Uterus (tissue), 4 donors: ENCODE measurements around the gene MPV17L. TPM values are rescaled to one million over a fixed set of nuclear protein-coding genes. Genes with fewer than 3 reads are reported as not detected.
"Not testable (repeated sequence)": the region's sequence is repeated elsewhere in the genome, so short reads cannot be mapped to it uniquely, and the experiment has no call there.

Experiments used
- DNase-seq, 2 donors: peaks; one replicate each; pipeline ENCODE4 v3.0.0-alpha.2; 2019 to 2020
- H3K27ac ChIP-seq, 2 donors: fragments of 200-600 bp; sonication (generic); 1 replicate in 1 of 2; 2 replicates in 1 of 2; pipeline ENCODE4 v1.5.1; 2016 to 2018
- H3K27me3 ChIP-seq, 2 donors: fragments of 200-600 bp; sonication (generic); one replicate each; pipeline ENCODE4 v1.5.1; 2018 to 2019; ENCODE audit warnings: control low read depth in 1 of 2
- H3K36me3 ChIP-seq, 2 donors: fragments of 200-600 bp; sonication (generic); one replicate each; pipeline ENCODE4 v1.5.1; 2019; ENCODE audit warnings: control low read depth in 1 of 2
- H3K4me1 ChIP-seq, 2 donors: fragments of 200-600 bp; sonication (generic); one replicate each; pipeline ENCODE4 v1.5.1; 2018 to 2019; ENCODE audit warnings: control low read depth in 1 of 2
- H3K4me3 ChIP-seq, 2 donors: fragments of 200-600 bp; sonication (generic); 1 replicate in 1 of 2; 2 replicates in 1 of 2; pipeline ENCODE4 v1.5.1; 2018 to 2019; ENCODE audit warnings: mild to moderate bottlenecking in 1 of 2
- H3K9me3 ChIP-seq, 2 donors: fragments of 200-600 bp; sonication (generic); one replicate each; pipeline ENCODE4 v1.5.1; 2019; ENCODE audit warnings: control low read depth in 1 of 2
- CTCF ChIP-seq, 4 experiments: fragments of 200-600 bp in 2 of 4; fragments of 450-650 bp in 2 of 4; sonication (generic) in 2 of 4; IDR thresholded peaks; one replicate each; pipeline ENCODE4 v1.5.1; 2016 to 2019; ENCODE audit warnings: antibody characterized with exemption in 4 of 4, mild to moderate bottlenecking in 2 of 4, moderate library complexity in 1 of 4
- POLR2A ChIP-seq, 2 donors: fragments of 450-650 bp; IDR thresholded peaks; one replicate each; pipeline ENCODE4 v1.6.1; 2016; ENCODE audit warnings: antibody characterized with exemption in 2 of 2, mild to moderate bottlenecking in 1 of 2, moderate library complexity in 1 of 2
- intact Hi-C: fragments of 100-400 bp; cut with DNase I; formaldehyde crosslinking; loops from one replicate; pipeline ENCODE4 v1.15.1; 2023; ENCODE audit warnings: low total_unique reads
- total RNA-seq, 4 donors: library from RNA; depleted of rRNA in 3 of 4; stranded (reverse); fragments of >200 nt in 3 of 4; gene quantifications; one replicate each; pipeline versions ENCODE4 v1.1.0 to v1.2.4, GENCODE V29; 2014 to 2023
- donor health status: DM: yes; HTN: yes; CAD: no.

Gene MPV17L
- total RNA-seq, 4 donors from 2014 or later = 4.7 to 15.1 (median 11.8) TPM

GRCh38 chr16:15396948-15397594 is 1.5 kb downstream of the MPV17L start:
- no peak for DNase-seq
- Histone ChIP-seq H3K36me3 (no peaks in the 10 kb centered on the region), H3K4me1 (no peaks in the 10 kb centered on the region), H3K27me3 (no peaks in the 10 kb centered on the region), H3K27ac (no peak overlapping the region), H3K4me3 (no peak overlapping the region), H3K9me3 (no peaks in the 10 kb centered on the region)
- intact Hi-C loops = no loop called here
- TF ChIP-seq POLR2A (IDR thresholded peaks at IDR 0.05) (no peak), CTCF (IDR thresholded peaks at IDR 0.05) (no peak)

GRCh38 chr16:15398618-15399316 is 3.2 kb downstream of the MPV17L start:
- H3K9me3 ChIP-seq = no peaks in the 10 kb centered on the region
- no peaks in the 10 kb centered on the region for H3K27me3 ChIP-seq
- DNase-seq = no peak
- intact Hi-C loops = no loop called here
- H3K27ac ChIP-seq = no peak overlapping the region
- no peak for TF ChIP-seq CTCF (IDR thresholded peaks at IDR 0.05)
- no peak for TF ChIP-seq POLR2A (IDR thresholded peaks at IDR 0.05)
- no peaks in the 10 kb centered on the region for H3K4me1 ChIP-seq
- H3K4me3 ChIP-seq = no peak overlapping the region
- H3K36me3 ChIP-seq = no peaks in the 10 kb centered on the region

GRCh38 chr16:15399317-15399716 is 3.8 kb downstream of the MPV17L start:
- no peaks in the 10 kb centered on the region for H3K4me1 ChIP-seq
- H3K36me3 ChIP-seq = no peaks in the 10 kb centered on the region
- DNase-seq = no peak
- H3K9me3 ChIP-seq = no peaks in the 10 kb centered on the region
- H3K27ac ChIP-seq = no peak overlapping the region
- no peak for TF ChIP-seq POLR2A (IDR thresholded peaks at IDR 0.05)
- no peak for TF ChIP-seq CTCF (IDR thresholded peaks at IDR 0.05)
- no peak overlapping the region for H3K4me3 ChIP-seq
- no peaks in the 10 kb centered on the region for H3K27me3 ChIP-seq
- intact Hi-C loops = no loop called here

DNA sequence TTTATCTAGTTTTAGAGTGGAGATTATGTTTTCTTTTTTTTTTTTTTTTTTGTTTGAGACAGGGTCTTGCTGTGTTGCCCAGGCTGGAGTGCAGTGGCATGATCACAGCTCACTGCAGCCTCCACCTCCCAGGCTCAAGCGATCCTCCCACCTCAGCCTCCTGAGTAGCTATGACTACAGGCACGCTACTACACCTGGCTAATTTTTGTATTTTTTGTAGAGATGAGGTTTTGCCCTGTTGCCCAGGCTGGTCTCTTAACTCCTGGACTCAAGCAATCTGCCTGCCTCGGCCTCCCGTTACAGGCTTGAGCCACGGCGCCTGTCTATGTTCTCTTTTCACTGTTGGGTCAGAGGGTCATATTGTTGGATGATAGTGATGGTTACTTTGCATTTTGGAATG is 4.8 kb downstream of the MPV17L start:
- intact Hi-C loops, H3K9me3 ChIP-seq, DNase-seq, H3K4me1 ChIP-seq, H3K36me3 ChIP-seq, H3K27ac ChIP-seq, H3K4me3 ChIP-seq, H3K27me3 ChIP-seq: not testable (repeated sequence)

DNA sequence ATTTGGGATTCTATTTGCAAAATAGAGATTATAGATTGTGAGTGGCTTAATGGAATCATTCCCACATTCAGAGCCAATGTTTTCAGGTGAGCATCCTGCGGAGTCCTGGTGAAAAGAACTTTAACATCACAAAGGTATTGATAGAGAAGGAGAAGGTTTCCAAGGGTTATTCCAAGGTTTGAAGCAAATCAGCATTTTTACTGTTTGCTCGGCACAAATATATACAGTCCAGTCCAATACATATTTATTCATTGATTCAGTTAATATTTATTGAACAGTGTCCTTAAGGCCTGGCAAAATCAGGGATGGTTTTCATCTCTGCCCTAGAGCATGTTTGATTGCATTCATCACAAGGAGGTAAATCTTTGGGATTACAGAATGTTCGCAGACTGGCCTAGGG is 6.4 kb downstream of the MPV17L start:
- Histone ChIP-seq H3K9me3 (no peaks in the 10 kb centered on the region), H3K27me3 (no peaks in the 10 kb centered on the region), H3K4me3 (no peak overlapping the region), H3K4me1 (no peaks in the 10 kb centered on the region), H3K27ac (no peak overlapping the region), H3K36me3 (no peaks in the 10 kb centered on the region)
- intact Hi-C loops = no loop called here
- no peak for TF ChIP-seq POLR2A (IDR thresholded peaks at IDR 0.05)
- TF ChIP-seq CTCF (IDR thresholded peaks at IDR 0.05) = no peak
- DNase-seq = no peak
